GM23338 (cell line): Measurements from ENCODE around the gene LYZ. TPM values are rescaled to one million over a fixed set of nuclear protein-coding genes. Genes with fewer than 3 reads are reported as not detected.

Source experiments
- ATAC-seq: fragments of 200-7000 bp; cut with Tn5 transposase; 3 replicates; pipeline ENCODE4 v1.9.1; 2020
- DNase-seq: peaks from one replicate; pipeline ENCODE4 v3.0.0-alpha.2; 2015; ENCODE audit warnings: low spot score
- H2AFZ ChIP-seq: fragments of 200-600 bp; sonication (generic); 2 replicates; pipeline ENCODE4 v1.8.0; 2016; ENCODE audit warnings: antibody characterized with exemption, mild to moderate bottlenecking, moderate library complexity
- H3F3A ChIP-seq: fragments of 200-600 bp; sonication (generic); replicated peaks from 2 replicates; pipeline ENCODE4 v1.8.0; 2017; ENCODE audit warnings: antibody characterized with exemption, mixed run types, low read depth
- H3K27ac ChIP-seq: fragments of 200-600 bp; sonication (generic); 2 replicates; pipeline ENCODE4 v1.6.1; 2016; ENCODE audit warnings: low read depth
- H3K27me3 ChIP-seq: fragments of 200-600 bp; sonication (generic); 2 replicates; pipeline ENCODE4 v1.8.0; 2016; ENCODE audit warnings: mild to moderate bottlenecking, mixed run types, moderate library complexity; ENCODE audit not compliant: insufficient read depth
- H3K36me3 ChIP-seq: fragments of 200-600 bp; sonication (generic); 2 replicates; pipeline ENCODE4 v1.8.0; 2016; ENCODE audit warnings: mild to moderate bottlenecking; ENCODE audit not compliant: insufficient read depth
- H3K4me1 ChIP-seq: fragments of 200-600 bp; sonication (generic); 2 replicates; pipeline ENCODE4 v1.8.0; 2016; ENCODE audit warnings: mild to moderate bottlenecking, moderate library complexity; ENCODE audit not compliant: insufficient read depth
- H3K4me2 ChIP-seq: fragments of 200-600 bp; sonication (generic); 2 replicates; pipeline ENCODE4 v1.7.1; 2017; ENCODE audit warnings: mixed run types
- H3K4me3 ChIP-seq: fragments of 200-600 bp; sonication (generic); 2 replicates; pipeline ENCODE4 v1.6.1; 2016; ENCODE audit warnings: mixed run types
- H3K79me2 ChIP-seq: fragments of 200-600 bp; sonication (generic); replicated peaks from 2 replicates; pipeline ENCODE4 v1.8.0; 2017; ENCODE audit warnings: mild to moderate bottlenecking; ENCODE audit not compliant: insufficient read depth
- H3K9me2 ChIP-seq: fragments of 200-600 bp; sonication (generic); 2 replicates; pipeline ENCODE4 v1.8.0; 2017; ENCODE audit not compliant: insufficient read depth
- H4K20me1 ChIP-seq: fragments of 200-600 bp; sonication (generic); replicated peaks from 2 replicates; pipeline ENCODE4 v1.8.0; 2017; ENCODE audit warnings: mild to moderate bottlenecking; ENCODE audit not compliant: insufficient read depth
- H3K27ac Mint-ChIP-seq: 2 replicates; pipeline ENCODE4 v1.8.0; 2020; ENCODE audit warnings: inconsistent platforms, mild to moderate bottlenecking, moderate library complexity, mixed read lengths
- H3K27me3 Mint-ChIP-seq: 3 replicates; pipeline ENCODE4 v1.8.0; 2022; ENCODE audit warnings: low read depth, mild to moderate bottlenecking, moderate library complexity, mixed read lengths, inconsistent platforms; ENCODE audit not compliant: insufficient read depth, poor library complexity
- H3K36me3 Mint-ChIP-seq: 3 replicates; pipeline ENCODE4 v1.8.0; 2021; ENCODE audit warnings: low read depth, mild to moderate bottlenecking, inconsistent platforms, moderate library complexity, mixed read lengths
- H3K4me1 Mint-ChIP-seq: 3 replicates; pipeline ENCODE4 v1.8.0; 2020; ENCODE audit warnings: mild to moderate bottlenecking, inconsistent platforms, mixed read lengths
- H3K4me3 Mint-ChIP-seq: 3 replicates; pipeline ENCODE4 v1.8.0; 2021; ENCODE audit warnings: moderate library complexity, mild to moderate bottlenecking, inconsistent platforms, mixed read lengths
- H3K9me3 Mint-ChIP-seq: 3 replicates; pipeline ENCODE4 v1.8.0; 2020; ENCODE audit warnings: moderate library complexity, mild to moderate bottlenecking, inconsistent platforms, mixed read lengths
- CREB1 ChIP-seq: fragments of 250-450 bp; sonication (Bioruptor Pico); IDR thresholded peaks from 2 replicates; pipeline ENCODE4 v1.5.0; 2020; ENCODE audit warnings: low read depth, mild to moderate bottlenecking, moderate library complexity
- EZH2 ChIP-seq: fragments of 200-600 bp; sonication (generic); IDR thresholded peaks from one replicate; pipeline ENCODE4 v1.8.0; 2017; ENCODE audit warnings: antibody characterized with exemption, mild to moderate bottlenecking, low read depth; ENCODE audit not compliant: unreplicated experiment
- JUNB ChIP-seq: IDR thresholded peaks from one replicate; pipeline ENCODE4 v1.6.1; 2016; ENCODE audit warnings: antibody characterized with exemption; ENCODE audit not compliant: unreplicated experiment
- NANOG ChIP-seq: IDR thresholded peaks from 2 replicates; pipeline ENCODE4 v1.6.1; 2016; ENCODE audit warnings: antibody characterized with exemption, borderline replicate concordance
- POLR2AphosphoS5 ChIP-seq: IDR thresholded peaks from 2 replicates; pipeline ENCODE4 v1.6.1; 2016; ENCODE audit warnings: antibody characterized with exemption, low read depth
- STAT1 ChIP-seq: IDR thresholded peaks from one replicate; pipeline ENCODE4 v1.6.1; 2016; ENCODE audit warnings: antibody characterized with exemption; ENCODE audit not compliant: unreplicated experiment
- ZNF114 ChIP-seq: fragments of 250-450 bp; sonication (Bioruptor Pico); IDR thresholded peaks from 2 replicates; pipeline ENCODE4 v1.5.0; 2020; ENCODE audit warnings: mild to moderate bottlenecking, moderate library complexity
- ZNF331 ChIP-seq: fragments of 250-450 bp; sonication (Bioruptor Pico); IDR thresholded peaks from 2 replicates; pipeline ENCODE4 v1.5.0; 2020; ENCODE audit warnings: low read depth, mild to moderate bottlenecking, moderate library complexity
- polyA plus RNA-seq: library from polyadenylated mRNA; unstranded; fragments of >200 nt; fragmentation: Nextera tagmentation; extraction: Ambion mirVana; gene quantifications from 2 replicates; pipeline ENCODE4 v1.2.1, GENCODE V29; 2016
- total RNA-seq: library from RNA; depleted of rRNA; stranded (reverse); fragments of >200 nt; shearing (Covaris generic); gene quantifications from 2 replicates; pipeline ENCODE4 v1.2.3, GENCODE V29; 2014
- TF ChIP-seq, protein P1 (sequence below): IDR thresholded peaks from one replicate; pipeline ENCODE4 v1.6.1; 2018; ENCODE audit warnings: antibody characterized with exemption; ENCODE audit not compliant: unreplicated experiment
- TF ChIP-seq, protein P2 (sequence below), 2 experiments: fragments of 200-600 bp in 1 of 2; sonication (generic) in 1 of 2; conservative IDR thresholded peaks; 2 replicates each; pipeline versions ENCODE4 v1.5.1 to v1.6.1; 2016 to 2017; ENCODE audit warnings: antibody characterized with exemption in 2 of 2, low read depth in 2 of 2, mild to moderate bottlenecking in 2 of 2, moderate library complexity in 1 of 2
- TF ChIP-seq, protein P3 (sequence below): IDR thresholded peaks from 2 replicates; pipeline ENCODE4 v1.6.1; 2016; ENCODE audit warnings: antibody characterized with exemption

LYZ gene
- total and polyA plus RNA-seq, 2 experiments from 2014 or later = not detected

DNA sequence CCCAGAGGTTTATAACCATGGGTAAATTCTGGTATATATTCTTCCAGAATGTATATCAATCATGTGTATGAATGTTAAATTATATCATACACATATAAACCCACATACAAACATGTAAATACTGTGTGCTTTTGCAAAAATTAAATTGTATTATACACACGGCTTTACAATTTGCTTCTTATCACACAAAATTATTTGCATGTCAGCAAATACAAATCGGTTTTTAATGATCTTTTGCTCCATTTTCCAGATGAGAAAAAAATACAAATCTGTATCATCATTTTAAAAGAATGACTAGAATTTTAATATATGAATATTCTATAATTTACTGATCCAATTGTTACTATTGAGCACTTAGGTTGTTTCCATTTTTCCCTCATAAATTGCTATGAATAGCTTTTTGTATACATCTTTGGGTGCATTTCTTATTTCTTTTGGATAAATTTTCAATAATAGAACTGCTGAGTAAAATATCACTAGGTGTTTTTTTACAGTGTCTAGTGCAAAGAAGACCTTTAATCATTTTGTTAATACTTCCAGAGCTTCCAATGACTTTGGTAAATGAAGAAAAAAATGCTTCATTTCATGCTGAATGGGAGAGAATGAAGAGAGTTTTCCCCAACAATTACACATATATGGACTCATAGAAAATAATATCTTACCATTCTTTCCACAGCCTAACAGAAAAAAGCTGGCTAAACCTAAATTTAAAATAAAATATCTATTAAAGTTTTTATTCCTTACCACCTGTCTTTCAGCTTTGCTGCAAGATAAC, 3.5 kb downstream of the LYZ start (continued):
- TF ChIP-seq EZH2 (no peak), POLR2AphosphoS5 (no peak), JUNB (no peak), CREB1 (CRISPR knock-in tag) (no peak), ZNF114 (CRISPR knock-in tag) (no peak), NANOG (no peak), STAT1 (no peak), ZNF331 (CRISPR knock-in tag) (no peak)
- TF ChIP-seq, protein P1, sequence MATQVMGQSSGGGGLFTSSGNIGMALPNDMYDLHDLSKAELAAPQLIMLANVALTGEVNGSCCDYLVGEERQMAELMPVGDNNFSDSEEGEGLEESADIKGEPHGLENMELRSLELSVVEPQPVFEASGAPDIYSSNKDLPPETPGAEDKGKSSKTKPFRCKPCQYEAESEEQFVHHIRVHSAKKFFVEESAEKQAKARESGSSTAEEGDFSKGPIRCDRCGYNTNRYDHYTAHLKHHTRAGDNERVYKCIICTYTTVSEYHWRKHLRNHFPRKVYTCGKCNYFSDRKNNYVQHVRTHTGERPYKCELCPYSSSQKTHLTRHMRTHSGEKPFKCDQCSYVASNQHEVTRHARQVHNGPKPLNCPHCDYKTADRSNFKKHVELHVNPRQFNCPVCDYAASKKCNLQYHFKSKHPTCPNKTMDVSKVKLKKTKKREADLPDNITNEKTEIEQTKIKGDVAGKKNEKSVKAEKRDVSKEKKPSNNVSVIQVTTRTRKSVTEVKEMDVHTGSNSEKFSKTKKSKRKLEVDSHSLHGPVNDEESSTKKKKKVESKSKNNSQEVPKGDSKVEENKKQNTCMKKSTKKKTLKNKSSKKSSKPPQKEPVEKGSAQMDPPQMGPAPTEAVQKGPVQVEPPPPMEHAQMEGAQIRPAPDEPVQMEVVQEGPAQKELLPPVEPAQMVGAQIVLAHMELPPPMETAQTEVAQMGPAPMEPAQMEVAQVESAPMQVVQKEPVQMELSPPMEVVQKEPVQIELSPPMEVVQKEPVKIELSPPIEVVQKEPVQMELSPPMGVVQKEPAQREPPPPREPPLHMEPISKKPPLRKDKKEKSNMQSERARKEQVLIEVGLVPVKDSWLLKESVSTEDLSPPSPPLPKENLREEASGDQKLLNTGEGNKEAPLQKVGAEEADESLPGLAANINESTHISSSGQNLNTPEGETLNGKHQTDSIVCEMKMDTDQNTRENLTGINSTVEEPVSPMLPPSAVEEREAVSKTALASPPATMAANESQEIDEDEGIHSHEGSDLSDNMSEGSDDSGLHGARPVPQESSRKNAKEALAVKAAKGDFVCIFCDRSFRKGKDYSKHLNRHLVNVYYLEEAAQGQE = no peak
- TF ChIP-seq, protein P2, sequence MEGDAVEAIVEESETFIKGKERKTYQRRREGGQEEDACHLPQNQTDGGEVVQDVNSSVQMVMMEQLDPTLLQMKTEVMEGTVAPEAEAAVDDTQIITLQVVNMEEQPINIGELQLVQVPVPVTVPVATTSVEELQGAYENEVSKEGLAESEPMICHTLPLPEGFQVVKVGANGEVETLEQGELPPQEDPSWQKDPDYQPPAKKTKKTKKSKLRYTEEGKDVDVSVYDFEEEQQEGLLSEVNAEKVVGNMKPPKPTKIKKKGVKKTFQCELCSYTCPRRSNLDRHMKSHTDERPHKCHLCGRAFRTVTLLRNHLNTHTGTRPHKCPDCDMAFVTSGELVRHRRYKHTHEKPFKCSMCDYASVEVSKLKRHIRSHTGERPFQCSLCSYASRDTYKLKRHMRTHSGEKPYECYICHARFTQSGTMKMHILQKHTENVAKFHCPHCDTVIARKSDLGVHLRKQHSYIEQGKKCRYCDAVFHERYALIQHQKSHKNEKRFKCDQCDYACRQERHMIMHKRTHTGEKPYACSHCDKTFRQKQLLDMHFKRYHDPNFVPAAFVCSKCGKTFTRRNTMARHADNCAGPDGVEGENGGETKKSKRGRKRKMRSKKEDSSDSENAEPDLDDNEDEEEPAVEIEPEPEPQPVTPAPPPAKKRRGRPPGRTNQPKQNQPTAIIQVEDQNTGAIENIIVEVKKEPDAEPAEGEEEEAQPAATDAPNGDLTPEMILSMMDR (conservative IDR thresholded peaks at IDR 0.05; ENCODE audit: low read depth in 2 of 2) = no peak
- TF ChIP-seq, protein P3, sequence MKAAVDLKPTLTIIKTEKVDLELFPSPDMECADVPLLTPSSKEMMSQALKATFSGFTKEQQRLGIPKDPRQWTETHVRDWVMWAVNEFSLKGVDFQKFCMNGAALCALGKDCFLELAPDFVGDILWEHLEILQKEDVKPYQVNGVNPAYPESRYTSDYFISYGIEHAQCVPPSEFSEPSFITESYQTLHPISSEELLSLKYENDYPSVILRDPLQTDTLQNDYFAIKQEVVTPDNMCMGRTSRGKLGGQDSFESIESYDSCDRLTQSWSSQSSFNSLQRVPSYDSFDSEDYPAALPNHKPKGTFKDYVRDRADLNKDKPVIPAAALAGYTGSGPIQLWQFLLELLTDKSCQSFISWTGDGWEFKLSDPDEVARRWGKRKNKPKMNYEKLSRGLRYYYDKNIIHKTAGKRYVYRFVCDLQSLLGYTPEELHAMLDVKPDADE = no peak

DNA sequence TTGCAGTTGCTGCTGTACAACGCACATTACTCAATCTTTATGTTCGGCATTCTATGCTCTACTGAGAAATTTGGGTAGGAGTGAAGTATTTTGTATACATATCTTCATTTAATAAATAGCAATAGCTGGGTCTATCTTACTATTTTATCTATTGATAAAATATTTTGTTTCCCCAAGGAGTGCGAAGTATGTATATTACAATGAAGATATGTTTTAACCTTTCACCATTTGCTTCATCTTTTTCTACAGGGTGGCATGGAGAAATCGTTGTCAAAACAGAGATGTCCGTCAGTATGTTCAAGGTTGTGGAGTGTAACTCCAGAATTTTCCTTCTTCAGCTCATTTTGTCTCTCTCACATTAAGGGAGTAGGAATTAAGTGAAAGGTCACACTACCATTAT, 4.7 kb downstream of the LYZ start:
- H3K4me3 ChIP-seq = no peak overlapping the region
- Mint-ChIP-seq H3K36me3 (no peaks in the 10 kb centered on the region), H3K27ac (no peak overlapping the region), H3K27me3 (no peaks in the 10 kb centered on the region), H3K9me3 (no peaks in the 10 kb centered on the region), H3K4me1 (peaks cover 16% of the 10 kb centered on the region), H3K4me3 (no peak overlapping the region)
- H4K20me1 ChIP-seq = no peaks in the 10 kb centered on the region
- no peaks in the 10 kb centered on the region for H3K9me2 ChIP-seq
- H3K4me1 ChIP-seq = no peaks in the 10 kb centered on the region
- H3F3A ChIP-seq = no peaks in the 10 kb centered on the region
- no peak overlapping the region for H3K27ac ChIP-seq
- H3K27me3 ChIP-seq = no peaks in the 10 kb centered on the region
- TF ChIP-seq, protein P1 = no peak
- TF ChIP-seq, protein P2 (conservative IDR thresholded peaks at IDR 0.05; ENCODE audit: low read depth in 2 of 2) = no peak
- TF ChIP-seq STAT1 = no peak
- no peak overlapping the region for H2AFZ ChIP-seq
- H3K4me2 ChIP-seq = no peak overlapping the region
- ATAC-seq (no peak), DNase-seq (no peak)
- no peaks in the 10 kb centered on the region for H3K36me3 ChIP-seq
- H3K79me2 ChIP-seq = no peaks in the 10 kb centered on the region
